ENCODE data around the gene CCDC8.

DNA sequence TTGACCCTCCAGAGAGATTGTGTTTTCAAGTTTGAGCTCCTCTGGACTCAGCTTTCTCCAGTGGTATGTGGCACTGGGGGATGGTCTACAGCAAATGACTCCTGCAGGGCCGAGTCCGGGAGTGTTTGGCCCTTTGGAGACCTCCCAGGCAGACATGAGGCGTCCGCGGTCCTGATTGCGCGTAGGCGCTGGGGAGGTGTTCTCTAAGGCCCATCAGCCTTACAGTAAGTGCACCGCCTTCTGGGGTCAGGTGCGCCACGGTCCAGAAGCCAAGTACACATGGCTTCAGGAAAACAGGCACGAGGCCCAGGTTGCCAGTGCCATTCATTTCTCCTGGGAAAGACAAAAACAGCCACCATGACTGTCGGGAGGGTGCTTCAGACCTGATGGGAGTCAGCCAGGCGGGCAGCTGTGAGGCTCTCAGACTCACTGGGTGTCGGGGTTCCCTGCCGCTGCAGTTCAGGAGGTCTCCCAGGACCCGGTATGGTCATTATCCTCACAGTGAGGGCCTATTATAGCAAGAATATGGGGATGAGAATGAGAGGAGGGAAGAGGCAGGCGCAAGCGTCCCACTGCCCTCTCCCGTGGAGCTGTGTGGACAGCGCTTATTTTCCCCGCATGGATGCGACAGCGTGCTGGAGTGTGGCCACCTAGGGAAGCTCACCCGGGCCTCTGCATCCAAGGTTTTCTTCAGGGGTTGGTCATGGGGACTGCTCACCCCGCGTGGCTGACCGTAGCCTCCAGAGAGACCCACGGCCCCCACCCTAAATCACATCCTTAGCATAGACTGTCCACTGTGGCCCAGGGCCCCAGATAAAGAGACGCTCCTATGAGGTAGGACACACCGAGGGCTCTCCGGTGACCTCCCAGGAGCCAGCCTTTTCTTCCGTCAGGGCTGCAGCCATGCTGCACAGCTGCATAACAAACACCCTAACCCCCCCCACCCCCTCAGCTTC, 21.8 kb downstream of the CCDC8 start:
- TF ChIP-seq CTCF (IDR thresholded peaks at IDR 0.05) (no peak), POLR2AphosphoS5 (IDR thresholded peaks at IDR 0.05) (no peak)
